Loucy (cell line): Measurements from ENCODE around the gene DSCAM.

Experiments used
- H2AFZ ChIP-seq: fragments of 200-600 bp; sonication (generic); 2 replicates; pipeline ENCODE4 v1.6.0; 2016; ENCODE audit warnings: antibody characterized with exemption, mild to moderate bottlenecking, low read length, moderate library complexity
- H3F3A ChIP-seq: fragments of 200-600 bp; 2 replicates; pipeline ENCODE4 v1.6.0; 2016; ENCODE audit warnings: antibody characterized with exemption, low read depth, mild to moderate bottlenecking
- H3K27me3 ChIP-seq: fragments of 200-600 bp; sonication (generic); 2 replicates; pipeline ENCODE4 v1.6.1; 2014; ENCODE audit warnings: low read length, mild to moderate bottlenecking; ENCODE audit not compliant: insufficient read depth, poor library complexity, severe bottlenecking
- H3K36me3 ChIP-seq: fragments of 200-600 bp; sonication (generic); 2 replicates; pipeline ENCODE4 v1.6.1; 2016; ENCODE audit warnings: low read length; ENCODE audit not compliant: insufficient read depth
- H3K4me1 ChIP-seq: fragments of 200-600 bp; sonication (generic); 2 replicates; pipeline ENCODE4 v1.5.1; 2014; ENCODE audit warnings: low read length, mild to moderate bottlenecking; ENCODE audit not compliant: insufficient read depth, poor library complexity, severe bottlenecking
- H3K4me2 ChIP-seq: fragments of 200-600 bp; sonication (generic); 2 replicates; pipeline ENCODE4 v1.6.0; 2014; ENCODE audit warnings: antibody characterized with exemption, low read length, low read depth, mild to moderate bottlenecking; ENCODE audit not compliant: poor library complexity, severe bottlenecking
- H3K4me3 ChIP-seq: fragments of 200-600 bp; sonication (generic); 2 replicates; pipeline ENCODE4 v1.5.1; 2014; ENCODE audit warnings: low read length, mild to moderate bottlenecking, mixed read lengths; ENCODE audit not compliant: poor library complexity, severe bottlenecking
- H3K79me2 ChIP-seq: fragments of 200-600 bp; sonication (generic); 2 replicates; pipeline ENCODE4 v1.6.1; 2014; ENCODE audit warnings: low read length; ENCODE audit not compliant: insufficient read depth
- H3K9ac ChIP-seq: fragments of 200-600 bp; sonication (generic); 2 replicates; pipeline ENCODE4 v1.6.0; 2014; ENCODE audit warnings: mild to moderate bottlenecking, low read depth, low read length, moderate library complexity; ENCODE audit not compliant: poor library complexity, severe bottlenecking
- H3K9me2 ChIP-seq: fragments of 200-600 bp; sonication (generic); replicated peaks from 2 replicates; pipeline ENCODE4 v1.6.1; 2016; ENCODE audit warnings: low read depth, low read length, mixed read lengths
- H3K9me3 ChIP-seq: fragments of 200-600 bp; sonication (generic); 2 replicates; pipeline ENCODE4 v1.6.1; 2014; ENCODE audit warnings: mild to moderate bottlenecking, antibody characterized with exemption, low read length, low read depth; ENCODE audit not compliant: insufficient read depth
- H4K20me1 ChIP-seq: fragments of 200-600 bp; sonication (generic); 2 replicates; pipeline ENCODE4 v1.6.0; 2014; ENCODE audit warnings: antibody characterized with exemption, low read length, mild to moderate bottlenecking; ENCODE audit not compliant: insufficient read depth, poor library complexity, severe bottlenecking
- CTCF ChIP-seq: fragments of 200-600 bp; sonication (generic); conservative IDR thresholded peaks from 2 replicates; pipeline ENCODE4 v1.5.1; 2014; ENCODE audit warnings: mild to moderate bottlenecking, antibody characterized with exemption, low read length
- EZH2phosphoT487 ChIP-seq: fragments of 200-600 bp; IDR thresholded peaks from 2 replicates; pipeline ENCODE4 v1.6.1; 2018; ENCODE audit warnings: antibody characterized with exemption, mild to moderate bottlenecking, moderate library complexity, borderline replicate concordance

The DSCAM gene

GRCh38 chr21:40383951-40384350, 463.0 kb downstream of the DSCAM start:
- Histone ChIP-seq H3K79me2 (no peaks in the 10 kb centered on the region), H3K4me1 (no peaks in the 10 kb centered on the region), H4K20me1 (no peaks in the 10 kb centered on the region), H3K4me3 (no peak overlapping the region), H3K9me3 (no peaks in the 10 kb centered on the region; the same call in 1 of the 2 replicates), H3K9me2 (no peaks in the 10 kb centered on the region), H3F3A (no peaks in the 10 kb centered on the region), H3K36me3 (no peaks in the 10 kb centered on the region), H3K27me3 (no peaks in the 10 kb centered on the region), H3K9ac (no peak overlapping the region), H3K4me2 (no peak overlapping the region), H2AFZ (no peak overlapping the region)
- TF ChIP-seq EZH2phosphoT487, result no peak
- no peak for TF ChIP-seq CTCF

DNA sequence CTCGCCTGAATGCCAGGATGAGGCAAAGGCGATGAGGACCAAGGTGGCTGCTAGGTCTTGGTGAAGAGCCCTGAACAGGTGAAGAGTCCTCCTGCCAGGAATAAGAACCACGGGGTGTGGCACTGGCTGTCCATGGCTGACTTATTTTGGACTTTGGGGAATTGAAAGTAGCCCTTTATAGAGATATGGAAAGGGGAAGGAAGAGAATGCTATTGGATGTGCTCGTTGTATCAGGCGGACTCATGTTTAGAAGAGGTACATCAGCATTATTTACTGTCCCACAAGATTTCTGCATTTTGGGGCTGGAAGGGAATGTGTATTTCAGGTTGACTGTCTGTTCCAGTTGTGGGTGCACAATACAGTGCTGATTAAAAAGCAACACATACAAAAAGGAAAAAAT, 465.8 kb downstream of the DSCAM start:
- Histone ChIP-seq H2AFZ (no peak overlapping the region), H3K27me3 (no peaks in the 10 kb centered on the region), H4K20me1 (no peaks in the 10 kb centered on the region), H3K9ac (no peak overlapping the region), H3K4me3 (no peak overlapping the region), H3K4me2 (no peak overlapping the region), H3K9me2 (no peaks in the 10 kb centered on the region), H3F3A (no peaks in the 10 kb centered on the region), H3K9me3 (no peaks in the 10 kb centered on the region; the same call in 1 of the 2 replicates), H3K79me2 (no peaks in the 10 kb centered on the region), H3K4me1 (no peaks in the 10 kb centered on the region), H3K36me3 (no peaks in the 10 kb centered on the region)
- TF ChIP-seq EZH2phosphoT487, result no peak
- TF ChIP-seq CTCF, result no peak

- H3K36me3 ChIP-seq, result no peaks in the 10 kb centered on the region
- no peaks in the 10 kb centered on the region; the same call in 1 of the 2 replicates for H3K9me3 ChIP-seq
- no peak overlapping the region for H3K9ac ChIP-seq
- H3K4me1 ChIP-seq, result no peaks in the 10 kb centered on the region
- no peaks in the 10 kb centered on the region for H3K27me3 ChIP-seq
- no peaks in the 10 kb centered on the region for H3F3A ChIP-seq
- H3K4me3 ChIP-seq, result no peak overlapping the region
- H3K4me2 ChIP-seq, result no peak overlapping the region
- TF ChIP-seq CTCF (no peak), EZH2phosphoT487 (no peak)
- H3K79me2 ChIP-seq, result no peaks in the 10 kb centered on the region
- no peaks in the 10 kb centered on the region for H3K9me2 ChIP-seq
- H4K20me1 ChIP-seq, result no peaks in the 10 kb centered on the region
- no peak overlapping the region for H2AFZ ChIP-seq
Measured at GRCh38 chr21:40379881-40380810, 466.8 kb downstream of the DSCAM start.
